Activated CD4-positive, alpha-beta T cell treated with anti-CD3 and anti-CD28 coated beads, Interleukin-2, amount 10 ng/mL, durations not matched to agents 24 days and 14 days (primary cell): ENCODE data around the gene CDH24. TPM values are rescaled to one million over a fixed set of nuclear protein-coding genes. Genes with fewer than 3 reads are reported as not detected.

Source experiments
- DNase-seq: peaks from one replicate; pipeline ENCODE4 v3.0.0; 2022
- H3K27ac Mint-ChIP-seq: one replicate; pipeline ENCODE4 v1.8.0; 2022; ENCODE audit warnings: mild to moderate bottlenecking, mixed read lengths
- H3K27me3 Mint-ChIP-seq: one replicate; pipeline ENCODE4 v1.8.0; 2022; ENCODE audit warnings: mixed read lengths
- H3K36me3 Mint-ChIP-seq: one replicate; pipeline ENCODE4 v1.8.0; 2022; ENCODE audit warnings: low read depth, mild to moderate bottlenecking, mixed read lengths
- H3K4me1 Mint-ChIP-seq: one replicate; pipeline ENCODE4 v1.8.0; 2021; ENCODE audit warnings: mixed read lengths
- H3K4me3 Mint-ChIP-seq: one replicate; pipeline ENCODE4 v1.8.0; 2022; ENCODE audit warnings: mild to moderate bottlenecking, moderate library complexity, mixed read lengths
- H3K9me3 Mint-ChIP-seq: one replicate; pipeline ENCODE4 v1.8.0; 2021; ENCODE audit warnings: mixed read lengths
- intact Hi-C: fragments of 100-400 bp; cut with micrococcal nuclease; formaldehyde crosslinking; loops from one replicate; pipeline ENCODE4 v1.15.1; 2023
- total RNA-seq: library from RNA; stranded (reverse); gene quantifications from 2 replicates; pipeline ENCODE4 v1.2.3, GENCODE V29; 2022

The CDH24 gene
- total RNA-seq, 1 donor from 2014 or later: 1.6 TPM

DNA sequence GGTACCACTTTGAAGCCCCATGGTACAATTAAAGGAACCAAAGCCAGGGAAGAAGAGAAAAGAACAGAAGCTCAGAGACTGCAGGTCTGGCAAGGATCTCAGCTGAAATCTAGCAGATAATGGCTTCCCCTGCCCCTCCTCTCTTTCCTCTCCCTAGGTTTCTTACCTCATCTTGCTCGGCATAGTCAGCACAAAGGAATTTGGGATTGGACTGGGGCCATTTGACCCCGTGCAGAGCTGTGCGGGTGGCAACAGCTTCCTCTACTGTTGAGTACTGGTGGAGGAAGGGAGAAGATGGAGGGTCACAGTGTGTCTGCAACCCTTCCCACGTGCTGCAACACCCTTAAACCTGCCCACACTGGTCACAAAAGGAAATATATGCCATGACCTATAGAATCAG, 4.7 kb upstream of the CDH24 start:
- Mint-ChIP-seq H3K27ac (no peak overlapping the region), H3K36me3 (peaks cover 67% of the 10 kb centered on the region), H3K4me1 (peaks cover 11% of the 10 kb centered on the region), H3K4me3 (no peak overlapping the region), H3K9me3 (no peaks in the 10 kb centered on the region), H3K27me3 (peaks cover under 1% of the 10 kb centered on the region)
- no peak for DNase-seq
- intact Hi-C loops: no loop called here

DNA sequence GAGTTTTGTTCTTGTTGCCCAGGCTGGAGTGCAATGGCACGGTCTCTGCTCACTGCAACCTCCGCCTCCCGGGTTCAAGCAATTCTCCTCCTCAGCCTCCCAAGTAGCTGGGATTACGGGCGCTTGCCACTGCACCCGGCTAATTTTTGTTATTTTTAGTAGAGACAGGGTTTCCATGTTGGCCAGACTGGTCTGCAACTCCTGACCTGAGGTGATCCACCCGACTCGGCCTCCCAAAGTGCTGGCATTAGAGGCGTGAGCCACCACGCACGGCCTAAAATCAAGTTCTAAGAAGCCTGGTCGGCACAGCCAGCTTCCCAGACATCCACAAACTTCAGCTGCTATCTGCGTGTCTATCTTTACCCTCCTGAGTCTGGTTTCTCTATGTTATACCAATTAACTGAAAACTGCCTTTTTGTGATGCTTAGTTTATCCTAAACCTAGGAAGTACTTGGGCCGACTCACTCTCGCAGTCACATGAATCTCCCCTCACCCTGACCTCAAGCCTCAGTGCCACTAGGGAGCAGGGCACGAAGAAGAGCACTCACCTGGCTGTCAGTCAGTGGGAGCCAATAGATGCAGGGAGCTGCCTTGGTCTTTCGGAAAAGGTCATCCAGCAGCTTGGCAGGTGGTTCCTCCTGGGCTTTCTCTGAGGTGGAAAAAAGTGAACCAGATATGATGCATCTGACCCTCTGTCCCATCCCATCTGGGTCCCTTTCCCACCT, 3.4 kb upstream of the CDH24 start:
- DNase-seq: no peak
- Mint-ChIP-seq H3K4me3 (no peak overlapping the region), H3K9me3 (no peaks in the 10 kb centered on the region), H3K27me3 (peaks cover 8% of the 10 kb centered on the region), H3K4me1 (peaks cover 20% of the 10 kb centered on the region), H3K36me3 (peaks cover 54% of the 10 kb centered on the region), H3K27ac (no peak overlapping the region)
- intact Hi-C loops: no loop called here

DNA sequence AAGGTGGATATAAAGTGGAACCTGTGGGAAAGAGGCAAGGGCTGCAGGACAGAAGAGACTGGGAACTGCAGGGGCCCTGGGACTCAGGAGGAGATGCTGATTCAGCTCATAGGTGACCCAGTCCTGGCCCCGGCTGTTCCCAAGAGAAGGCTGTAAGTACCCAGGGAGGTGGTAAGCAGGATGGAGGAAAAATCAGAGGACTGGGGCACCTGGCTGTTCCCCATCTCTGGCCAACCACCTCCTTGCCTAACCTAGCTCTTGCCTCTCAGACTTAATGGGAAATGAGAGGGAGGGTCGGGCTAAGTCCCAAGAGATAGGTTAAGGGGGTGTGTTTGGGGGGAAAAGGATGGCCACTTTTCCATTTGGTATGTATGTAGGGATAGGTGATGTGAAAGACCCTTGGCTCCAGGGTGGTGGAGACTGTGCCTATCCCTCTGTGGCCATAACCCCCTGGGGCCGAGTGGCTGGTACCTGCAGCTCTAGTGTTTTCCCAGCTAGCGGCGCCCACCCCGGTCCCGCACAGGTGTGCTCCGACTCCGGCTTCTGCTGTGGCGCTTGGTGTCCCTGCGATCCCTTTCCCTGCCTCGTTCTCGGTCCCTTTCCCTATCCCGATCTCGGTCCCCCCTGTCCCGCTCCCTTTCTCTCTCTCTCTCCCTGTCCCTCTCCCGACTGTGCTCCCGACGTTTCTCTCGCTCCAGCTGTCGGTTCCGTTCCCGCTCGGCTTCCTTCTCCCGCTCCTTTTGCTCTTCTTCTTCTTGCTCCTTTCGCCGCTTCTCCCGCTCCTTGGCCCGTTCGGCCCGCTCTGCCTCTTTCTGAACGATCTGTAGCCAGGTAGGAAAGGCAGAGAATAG, 1.6 kb upstream of the CDH24 start:
- no peak for DNase-seq
- H3K27me3 Mint-ChIP-seq: peaks cover 8% of the 10 kb centered on the region
- H3K9me3 Mint-ChIP-seq: no peaks in the 10 kb centered on the region
- peak overlapping the region; percentile 19 for H3K4me3 Mint-ChIP-seq
- H3K27ac Mint-ChIP-seq: peak overlapping the region; percentile 16
- intact Hi-C loops: loop anchor here (1.0 to 5.0 kb wide), 4 partner anchors 52 to 86 kb away; no protein-coding TSS in a partner anchor
- peaks cover 18% of the 10 kb centered on the region for H3K4me1 Mint-ChIP-seq
- H3K36me3 Mint-ChIP-seq: peaks cover 36% of the 10 kb centered on the region

DNA sequence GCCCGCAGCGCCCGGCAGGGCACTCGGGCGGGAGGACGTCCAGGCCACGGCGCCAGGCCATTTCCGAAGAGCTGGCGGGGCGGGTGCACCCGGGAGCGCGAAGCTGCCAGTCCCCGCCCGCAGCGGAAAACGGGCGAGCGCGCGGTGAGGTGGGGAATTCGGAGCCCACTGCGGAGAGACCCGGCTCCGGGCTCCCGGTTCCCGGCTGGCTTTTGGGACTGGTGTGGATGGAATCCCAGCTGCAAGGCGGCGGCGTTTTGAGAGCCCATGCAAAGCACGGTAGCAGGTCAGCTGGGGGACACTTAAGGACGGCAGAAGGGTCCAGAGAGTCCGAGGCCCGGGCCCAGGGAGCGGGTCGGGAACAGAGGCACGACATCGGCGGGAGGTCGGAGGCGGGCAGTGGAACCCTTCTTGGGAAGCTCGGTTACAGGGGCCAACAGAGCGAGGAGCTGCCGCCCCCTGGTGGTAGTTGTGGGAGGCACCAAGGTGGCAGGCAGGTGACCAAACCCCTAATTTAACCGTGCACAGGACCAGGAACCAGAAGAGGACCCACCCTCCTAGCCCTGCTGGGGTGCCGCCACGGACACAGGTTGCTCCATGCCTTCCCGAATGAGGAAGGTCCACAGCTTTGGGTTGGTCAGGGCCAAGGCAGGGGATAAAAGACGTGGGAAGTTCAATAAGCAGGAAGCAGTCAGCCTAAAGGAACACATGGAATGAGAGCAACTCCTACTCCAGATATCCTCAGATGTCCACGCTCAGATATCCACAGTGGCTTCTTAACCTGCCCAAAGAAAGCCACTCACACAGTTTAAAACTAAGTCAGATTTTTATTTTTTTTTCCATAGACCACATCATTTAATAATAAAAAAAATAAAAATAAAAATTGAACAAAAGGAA, 685 bp upstream of the CDH24 start:
- no peaks in the 10 kb centered on the region for H3K9me3 Mint-ChIP-seq
- peak; percentile 96 for DNase-seq
- intact Hi-C loops: loop anchor here (1.0 to 5.0 kb wide), 6 partner anchors 23 to 129 kb away; partner anchors contain the start of genes PRMT5 and PSMB5
- peaks cover 8% of the 10 kb centered on the region for H3K27me3 Mint-ChIP-seq
- H3K36me3 Mint-ChIP-seq: peaks cover 27% of the 10 kb centered on the region
- H3K4me1 Mint-ChIP-seq: peaks cover 17% of the 10 kb centered on the region
- peak overlapping the region; percentile 57 for H3K27ac Mint-ChIP-seq
- peak overlapping the region; percentile 85 for H3K4me3 Mint-ChIP-seq

DNA sequence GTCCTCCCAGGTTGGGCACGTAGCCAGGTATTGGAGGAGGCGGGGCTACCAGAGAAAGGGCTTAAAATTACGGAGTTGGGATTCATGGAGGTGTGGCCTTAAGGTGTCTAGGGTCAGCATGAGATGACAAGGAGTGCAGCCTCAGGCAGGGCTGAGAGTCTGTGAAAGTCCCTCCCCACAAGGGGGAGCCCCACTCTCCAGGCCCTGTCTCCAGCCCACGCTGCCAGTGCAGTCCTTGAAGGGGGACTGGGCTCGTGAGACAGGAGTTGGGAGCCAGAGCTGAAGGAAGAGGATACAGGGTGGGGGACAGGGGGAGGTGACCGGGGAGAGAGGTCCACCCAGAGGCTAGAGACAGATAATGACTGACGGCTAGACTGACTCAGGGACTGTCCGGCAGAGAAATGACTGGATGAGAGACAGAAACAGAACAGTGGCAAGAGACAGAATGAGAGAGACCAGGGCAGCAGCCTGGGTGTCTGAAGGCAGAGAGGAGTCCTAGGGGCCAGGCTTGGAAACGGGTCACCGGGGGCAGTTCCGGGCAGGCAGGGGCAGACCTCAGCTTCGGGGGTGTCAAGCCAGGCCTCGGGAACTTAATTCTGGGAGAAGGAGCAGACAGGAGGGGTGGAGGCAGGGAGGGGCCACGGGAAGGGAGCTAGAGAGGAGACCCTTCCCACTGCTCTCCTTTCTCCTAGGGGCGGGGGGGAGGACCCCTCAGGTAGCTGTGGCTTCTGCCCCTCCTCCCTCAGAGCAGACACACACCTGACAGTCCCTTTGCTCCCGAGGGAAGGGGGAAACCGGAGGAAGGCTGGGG, 970 bp downstream of the CDH24 start:
- Mint-ChIP-seq H3K4me1 (peaks cover 17% of the 10 kb centered on the region), H3K36me3 (peaks cover 17% of the 10 kb centered on the region), H3K27ac (peak overlapping the region; percentile 64), H3K9me3 (no peaks in the 10 kb centered on the region), H3K27me3 (peaks cover 8% of the 10 kb centered on the region), H3K4me3 (peak overlapping the region; percentile 80)
- intact Hi-C loops: loop anchor here (2.0 to 5.0 kb wide), 3 partner anchors 22 to 128 kb away; partner anchors contain the start of genes PRMT5 and PSMB5
- DNase-seq: peak; percentile 90

DNA sequence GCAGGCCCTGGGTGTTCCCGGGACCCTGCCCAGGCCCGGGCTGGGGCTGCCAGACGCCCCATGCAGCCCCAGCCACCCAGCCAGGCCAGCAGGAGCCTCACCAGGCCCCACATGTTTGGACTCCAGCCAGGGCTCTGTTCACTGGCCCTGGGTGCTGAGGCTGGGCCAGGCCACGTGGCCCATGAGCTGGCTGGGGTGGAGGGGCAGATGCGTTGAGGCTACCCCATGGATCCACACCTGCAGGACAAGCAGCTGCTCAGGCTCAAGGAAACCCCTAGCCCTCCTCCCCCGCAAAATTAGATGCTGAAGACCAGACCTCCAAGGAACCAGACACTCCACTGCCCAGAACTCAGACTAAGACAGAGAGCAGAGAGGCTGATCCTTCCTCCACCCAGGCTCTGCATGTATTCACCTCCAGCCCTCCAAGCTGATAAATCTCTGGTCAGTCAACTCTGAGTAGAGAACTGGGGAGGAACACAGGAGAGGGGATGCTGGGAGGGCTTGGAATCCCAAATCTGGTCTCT, 1.6 kb downstream of the CDH24 start:
- peaks cover 17% of the 10 kb centered on the region for H3K4me1 Mint-ChIP-seq
- no peak for DNase-seq
- peaks cover 8% of the 10 kb centered on the region for H3K27me3 Mint-ChIP-seq
- peak overlapping the region; percentile 64 for H3K27ac Mint-ChIP-seq
- peaks cover 11% of the 10 kb centered on the region for H3K36me3 Mint-ChIP-seq
- intact Hi-C loops: loop anchor here (2.0 to 5.0 kb wide), 3 partner anchors 21 to 127 kb away; partner anchors contain the start of genes PRMT5 and PSMB5
- no peaks in the 10 kb centered on the region for H3K9me3 Mint-ChIP-seq
- peak overlapping the region; percentile 80 for H3K4me3 Mint-ChIP-seq

DNA sequence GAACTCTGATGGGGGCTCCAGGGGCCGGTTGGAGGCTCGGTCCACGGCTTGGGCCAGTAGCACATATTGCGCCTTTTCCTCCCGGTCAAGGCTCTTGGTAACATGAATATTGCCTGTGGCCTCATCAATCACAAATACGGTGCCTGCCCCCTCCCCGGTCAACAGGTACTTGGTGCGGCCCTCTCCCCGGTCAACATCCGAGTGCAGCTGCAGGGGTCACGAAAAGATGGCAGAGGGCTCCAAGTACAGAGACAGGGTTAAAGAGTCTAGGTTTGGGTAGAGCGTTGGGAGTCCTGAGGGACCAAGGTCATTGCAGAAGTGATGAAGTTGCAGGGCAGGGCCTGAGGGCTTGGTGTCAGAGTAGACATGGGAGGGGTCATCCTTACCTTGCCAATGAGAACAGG, 2.2 kb downstream of the CDH24 start:
- Mint-ChIP-seq H3K4me1 (peaks cover 17% of the 10 kb centered on the region), H3K4me3 (no peak overlapping the region), H3K36me3 (peaks cover 10% of the 10 kb centered on the region), H3K9me3 (no peaks in the 10 kb centered on the region), H3K27ac (no peak overlapping the region), H3K27me3 (peaks cover 8% of the 10 kb centered on the region)
- no peak for DNase-seq
- intact Hi-C loops: loop anchor here (5.0 kb wide), 1 partner anchor 48 kb away; no protein-coding TSS in a partner anchor

DNA sequence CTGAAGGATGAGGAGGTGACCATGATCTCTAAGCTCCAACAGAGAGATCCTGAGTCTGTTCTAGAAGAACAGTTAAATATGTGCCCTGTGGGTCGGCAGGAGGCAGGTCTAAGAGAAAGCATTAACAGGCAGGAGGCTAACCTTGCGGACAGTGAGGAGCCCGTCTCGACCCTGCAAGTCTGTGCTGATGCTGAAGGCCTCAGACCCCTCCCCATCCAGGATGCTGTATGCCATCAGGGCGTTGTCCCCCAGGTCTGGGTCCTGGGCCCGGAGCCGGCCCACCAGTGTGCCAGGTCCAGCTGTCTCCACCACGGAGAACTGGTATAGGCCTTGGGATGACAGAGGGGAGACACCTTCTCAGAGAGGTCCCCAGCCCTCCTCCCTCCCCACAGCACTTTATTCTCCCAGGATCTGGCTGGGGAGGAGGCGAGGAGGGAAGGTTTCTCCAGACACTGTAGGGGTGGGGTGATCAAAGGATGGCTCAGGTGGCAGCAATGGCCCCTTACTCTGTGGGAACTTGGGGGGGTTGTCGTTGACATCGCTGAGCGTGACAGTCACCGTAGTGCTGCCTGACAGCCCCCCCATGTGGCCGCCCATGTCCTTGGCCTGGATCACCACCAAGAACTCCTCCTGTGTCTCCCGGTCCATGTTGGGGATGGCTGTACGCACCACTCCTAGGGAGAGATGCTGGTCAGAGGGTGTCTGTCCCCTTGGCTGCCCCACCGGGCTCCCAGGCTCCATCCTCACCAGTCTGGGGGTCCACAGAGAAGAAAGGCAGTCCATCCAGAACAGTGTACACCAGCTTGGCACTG, 3.1 kb downstream of the CDH24 start:
- intact Hi-C loops: no loop called here
- Mint-ChIP-seq H3K36me3 (peaks cover 5% of the 10 kb centered on the region), H3K27ac (no peak overlapping the region), H3K27me3 (peaks cover 8% of the 10 kb centered on the region), H3K4me1 (peaks cover 17% of the 10 kb centered on the region), H3K9me3 (no peaks in the 10 kb centered on the region), H3K4me3 (no peak overlapping the region)
- DNase-seq: peak; percentile 70

DNA sequence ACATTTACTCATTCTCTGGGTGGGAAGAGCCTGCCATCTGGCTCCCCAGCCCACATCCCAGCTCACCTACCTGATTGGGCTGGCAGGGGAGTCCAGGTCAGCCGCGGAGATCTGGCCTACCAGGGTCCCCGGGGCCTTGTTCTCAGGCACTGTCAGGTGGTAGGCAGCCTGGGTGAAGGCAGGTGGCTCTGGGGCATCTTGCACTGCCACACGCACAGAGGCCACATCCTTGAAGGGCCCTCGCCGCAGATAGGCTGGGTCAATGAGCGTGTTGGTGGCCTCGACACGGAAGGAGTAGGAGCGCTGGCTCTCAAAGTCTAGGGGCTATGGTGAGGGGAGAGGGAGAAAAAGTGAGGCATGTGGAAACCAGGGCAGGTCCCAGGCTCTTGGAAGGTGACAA, 3.9 kb downstream of the CDH24 start:
- Mint-ChIP-seq H3K36me3 (peaks cover 2% of the 10 kb centered on the region), H3K9me3 (no peaks in the 10 kb centered on the region), H3K27ac (no peak overlapping the region), H3K4me1 (peaks cover 17% of the 10 kb centered on the region), H3K27me3 (peaks cover 8% of the 10 kb centered on the region), H3K4me3 (no peak overlapping the region)
- DNase-seq: no peak
- intact Hi-C loops: no loop called here

DNA sequence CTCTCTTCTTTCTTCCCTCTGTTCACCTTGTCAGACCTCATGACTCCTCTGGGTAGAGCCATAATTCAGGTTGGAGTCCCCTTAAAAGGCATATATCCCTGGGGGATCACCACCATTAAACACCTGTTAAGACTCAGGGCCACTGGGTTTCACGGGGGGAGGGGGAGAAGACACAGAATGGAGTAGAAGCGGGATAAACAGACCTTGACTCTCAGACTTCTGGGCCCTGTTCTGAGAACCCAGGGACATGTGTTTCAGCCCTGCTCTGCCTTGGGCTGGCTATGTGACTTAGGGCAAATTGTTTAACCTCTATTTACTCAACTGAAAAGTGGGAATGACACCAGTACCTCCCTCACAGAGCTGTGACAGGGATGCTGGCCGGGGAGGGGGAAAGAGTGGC, 4.6 kb downstream of the CDH24 start:
- intact Hi-C loops: no loop called here
- no peak overlapping the region for H3K27ac Mint-ChIP-seq
- DNase-seq: no peak
- H3K9me3 Mint-ChIP-seq: no peaks in the 10 kb centered on the region
- no peak overlapping the region for H3K4me3 Mint-ChIP-seq
- H3K27me3 Mint-ChIP-seq: peaks cover 8% of the 10 kb centered on the region
- H3K36me3 Mint-ChIP-seq: no peaks in the 10 kb centered on the region
- H3K4me1 Mint-ChIP-seq: peaks cover 12% of the 10 kb centered on the region

DNA sequence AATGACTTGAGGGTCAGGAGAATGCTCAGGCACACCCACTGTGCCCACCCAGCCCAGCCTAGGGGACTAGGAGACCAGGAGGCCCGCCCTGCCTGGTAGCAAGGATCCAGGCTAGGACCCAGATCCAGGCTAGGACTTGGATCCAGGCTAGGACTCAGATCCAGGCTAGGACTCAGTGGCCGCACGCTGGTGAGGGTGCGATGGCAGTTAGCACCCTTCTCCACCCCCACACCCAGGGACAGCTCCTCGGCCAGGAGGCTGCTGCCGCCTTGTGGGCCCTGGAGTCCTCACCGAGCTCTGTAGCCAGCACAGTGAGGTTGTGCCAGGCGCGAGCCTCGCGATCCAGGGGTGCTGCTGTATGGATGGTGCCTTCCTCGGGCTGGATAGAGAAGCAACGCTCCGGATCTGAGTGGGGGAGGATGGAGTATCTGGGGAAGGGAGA, 5.1 kb downstream of the CDH24 start:
- intact Hi-C loops: no loop called here
- no peaks in the 10 kb centered on the region for H3K36me3 Mint-ChIP-seq
- DNase-seq: no peak
- H3K4me1 Mint-ChIP-seq: peaks cover 12% of the 10 kb centered on the region
- H3K27ac Mint-ChIP-seq: no peak overlapping the region
- no peaks in the 10 kb centered on the region for H3K9me3 Mint-ChIP-seq
- peaks cover 8% of the 10 kb centered on the region for H3K27me3 Mint-ChIP-seq
- H3K4me3 Mint-ChIP-seq: no peak overlapping the region
